HCT116 (cell line): ENCODE results near the gene FKBP1A. TPM values are rescaled to one million over a fixed set of nuclear protein-coding genes. Genes with fewer than 3 reads are reported as not detected.

ENCODE experiments used
- ATAC-seq: fragments of 200-7000 bp; cut with Tn5 transposase; 2 replicates; pipeline ENCODE4 v1.9.1; 2020; ENCODE audit warnings: mild to moderate bottlenecking, moderate library complexity
- BruUV-seq: library from RNA; stranded (reverse); fragments of 400-500 nt; replicated peaks from 2 replicates; lab custom pipeline; 2021; lab: Mats Ljungman, UMichigan
- CTCF ChIA-PET: fragments of 300-600 bp; sonication (Branson Sonifier 250); formaldehyde crosslinking; loops from one replicate; lab custom pipeline; 2021; ENCODE audit warnings: antibody characterized with exemption; lab: Charles Lee
- POLR2A ChIA-PET: fragments of 300-600, 350-600 bp; sonication (Branson Sonifier 250); formaldehyde crosslinking; loops from one replicate; lab custom pipeline; 2021; ENCODE audit warnings: antibody characterized with exemption; lab: Charles Lee
- RAD21 ChIA-PET, 2 experiments: fragments of 300-600 bp; sonication (Branson Sonifier 250); formaldehyde crosslinking; loops; one replicate each; lab custom pipeline; 2023; ENCODE audit warnings: low total read pairs in 2 of 2; ENCODE audit not compliant: uncharacterized antibody in 2 of 2, unreplicated experiment in 2 of 2, low non-redundant PET in 1 of 2; lab: Charles Lee
- DNase-seq: peaks from one replicate; pipeline ENCODE4 v3.0.0-alpha.2; 2010; ENCODE audit warnings: low read depth, low spot score
- H2AFZ ChIP-seq: fragments of 200-600 bp; shearing (Covaris generic), sonication (generic); 2 replicates; pipeline ENCODE4 v1.6.1; 2017; ENCODE audit warnings: low read depth, mixed run types, mixed read lengths, antibody characterized with exemption, low read length; ENCODE audit not compliant: poor library complexity, severe bottlenecking
- H3K27ac ChIP-seq: 2 replicates; pipeline ENCODE4 v1.5.1; 2012; ENCODE audit warnings: low read depth, low read length
- H3K27me3 ChIP-seq: fragments of 200-600 bp; sonication (generic); 2 replicates; pipeline ENCODE4 v1.6.1; 2016; ENCODE audit warnings: mixed run types, low read length, mixed read lengths; ENCODE audit not compliant: insufficient read depth
- H3K36me3 ChIP-seq, 2 experiments: fragments of 200-500 bp in 1 of 2; fragments of 200-600 bp in 1 of 2; sonication (Bioruptor generic) in 1 of 2; sonication (generic) in 1 of 2; 2 replicates each; pipeline versions ENCODE4 v1.5.1 to v1.6.1; 2014 to 2016; ENCODE audit warnings: low read length in 2 of 2, inconsistent platforms in 1 of 2, mixed read lengths in 1 of 2, mixed run types in 1 of 2; ENCODE audit not compliant: insufficient read depth in 2 of 2, control insufficient read depth in 1 of 2
- H3K4me1 ChIP-seq, 2 experiments: fragments of 200-600 bp in 1 of 2; sonication (generic) in 1 of 2; 2 replicates each; pipeline versions ENCODE4 v1.5.1 to v1.6.1; 2012 to 2017; ENCODE audit warnings: low read length in 2 of 2, inconsistent platforms in 1 of 2, mild to moderate bottlenecking in 1 of 2, mixed read lengths in 1 of 2, mixed run types in 1 of 2, moderate library complexity in 1 of 2; ENCODE audit not compliant: insufficient read depth in 2 of 2, control insufficient read depth in 1 of 2
- H3K4me2 ChIP-seq: fragments of 200-600 bp; sonication (generic); 2 replicates; pipeline ENCODE4 v1.6.1; 2017; ENCODE audit warnings: mixed run types, low read length, mixed read lengths
- H3K4me3 ChIP-seq, 2 experiments: fragments of 200-600 bp in 1 of 2; sonication (generic) in 1 of 2; replicated peaks in 1 of 2; 2 replicates each; pipeline ENCODE4 v1.5.1; 2011 to 2016; ENCODE audit warnings: low read length in 2 of 2, control low read depth in 1 of 2, low read depth in 1 of 2, mild to moderate bottlenecking in 1 of 2, mixed read lengths in 1 of 2, mixed run types in 1 of 2
- H3K79me2 ChIP-seq: fragments of 200-600 bp; sonication (generic); 2 replicates; pipeline ENCODE4 v1.6.1; 2017; ENCODE audit warnings: mild to moderate bottlenecking, mixed run types, low read length, moderate library complexity, mixed read lengths; ENCODE audit not compliant: insufficient read depth
- H3K9ac ChIP-seq: fragments of 200-600 bp; sonication (generic); 2 replicates; pipeline ENCODE4 v1.6.1; 2016; ENCODE audit warnings: low read length, mixed read lengths
- H3K9me2 ChIP-seq: fragments of 200-600 bp; sonication (generic), shearing (Covaris generic); 2 replicates; pipeline ENCODE4 v1.6.1; 2017; ENCODE audit warnings: mixed run types, mild to moderate bottlenecking, moderate library complexity; ENCODE audit not compliant: insufficient read depth
- H3K9me3 ChIP-seq, 2 experiments: fragments of 200-500 bp in 1 of 2; fragments of 200-600 bp in 1 of 2; sonication (Bioruptor generic) in 1 of 2; sonication (generic) in 1 of 2; 2 replicates each; pipeline ENCODE4 v1.6.1; 2014 to 2017; ENCODE audit warnings: low read length in 2 of 2, mixed read lengths in 2 of 2, inconsistent platforms in 1 of 2, low read depth in 1 of 2, mild to moderate bottlenecking in 1 of 2, mixed run types in 1 of 2, moderate library complexity in 1 of 2; ENCODE audit not compliant: control insufficient read depth in 1 of 2, insufficient read depth in 1 of 2
- H4K20me1 ChIP-seq: fragments of 200-600 bp; sonication (generic), shearing (Covaris generic); 2 replicates; pipeline ENCODE4 v1.6.1; 2017; ENCODE audit warnings: mixed run types, mild to moderate bottlenecking, moderate library complexity; ENCODE audit not compliant: insufficient read depth
- CBX3 ChIP-seq: IDR thresholded peaks from 2 replicates; pipeline ENCODE4 v1.6.1; 2012; ENCODE audit warnings: low read depth
- EZH2 ChIP-seq: fragments of 200-600 bp; sonication (generic); IDR thresholded peaks from 2 replicates; pipeline ENCODE4 v1.6.1; 2017; ENCODE audit warnings: antibody characterized with exemption, mixed run types
- FOSL1 ChIP-seq: IDR thresholded peaks from 2 replicates; pipeline ENCODE4 v1.6.1; 2012; ENCODE audit warnings: low read depth
- JUND ChIP-seq: IDR thresholded peaks from 2 replicates; pipeline ENCODE4 v1.6.1; 2012
- POLR2AphosphoS5 ChIP-seq: IDR thresholded peaks from 2 replicates; pipeline ENCODE4 v1.6.1; 2011; ENCODE audit warnings: mild to moderate bottlenecking, low read depth, low read length, moderate library complexity
- RAD21 ChIP-seq: IDR thresholded peaks from 2 replicates; pipeline ENCODE4 v1.6.1; 2012; ENCODE audit warnings: low read depth, mild to moderate bottlenecking
- SIN3A ChIP-seq: IDR thresholded peaks from 2 replicates; pipeline ENCODE4 v1.6.1; 2012; ENCODE audit warnings: low read depth
- SP1 ChIP-seq: IDR thresholded peaks from 2 replicates; pipeline ENCODE4 v1.6.1; 2012; ENCODE audit warnings: low read depth
- SRF ChIP-seq: IDR thresholded peaks from 2 replicates; pipeline ENCODE4 v1.6.1; 2012; ENCODE audit warnings: low read depth
- ZFX ChIP-seq: fragments of 450-650 bp; IDR thresholded peaks from 2 replicates; pipeline ENCODE4 v1.6.1; 2017
- intact Hi-C: fragments of 100-400 bp; cut with micrococcal nuclease; formaldehyde crosslinking; loops from 2 replicates; pipeline ENCODE4 v1.10.0; 2022
- total RNA-seq: library from RNA; stranded (reverse); gene quantifications from one replicate; pipeline ENCODE4 v1.2.1, GENCODE V29; 2021; ENCODE audit not compliant: unreplicated experiment
- TF ChIP-seq, protein P1 (sequence below): IDR thresholded peaks from 2 replicates; pipeline ENCODE4 v1.6.1; 2012
- TF ChIP-seq, protein P2 (sequence below): IDR thresholded peaks from 2 replicates; pipeline ENCODE4 v1.6.1; 2012; ENCODE audit warnings: low read depth
- TF ChIP-seq, protein P3 (sequence below): IDR thresholded peaks from 2 replicates; pipeline ENCODE4 v1.6.1; 2012
- TF ChIP-seq, protein P4 (sequence below): IDR thresholded peaks from 2 replicates; pipeline ENCODE4 v1.6.1; 2011; ENCODE audit warnings: mild to moderate bottlenecking, low read length, moderate library complexity; ENCODE audit not compliant: insufficient replicate concordance; ENCODE audit errors: extremely low read depth

The FKBP1A gene
- total RNA-seq, 1 experiment from 2014 or later, result 259 TPM

DNA sequence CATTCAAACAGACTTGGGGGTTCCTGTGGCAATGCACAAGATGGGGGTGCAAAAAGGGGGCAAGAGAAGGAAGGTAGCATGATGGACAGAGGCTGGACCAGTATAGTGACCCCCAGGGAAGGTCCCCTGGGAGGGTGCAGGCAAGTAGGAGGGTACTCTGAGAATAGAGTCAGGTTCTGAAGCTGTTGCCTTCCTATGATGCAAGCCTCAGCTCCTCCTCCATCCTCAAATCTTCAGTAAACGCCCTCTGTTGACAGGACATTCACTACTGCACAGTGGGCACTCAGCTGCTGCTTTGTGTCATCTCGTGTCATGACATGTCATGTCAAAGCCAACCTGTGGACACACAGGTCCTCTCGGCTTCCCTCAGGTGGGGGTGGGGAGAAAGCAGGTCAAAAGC is 58.1 kb downstream of the FKBP1A start (continued):
- TF ChIP-seq EZH2, result no peak
- no peak for TF ChIP-seq JUND
- TF ChIP-seq SIN3A, result peak; percentile 42; the same call in 1 of the 2 replicates
- TF ChIP-seq, protein P1, sequence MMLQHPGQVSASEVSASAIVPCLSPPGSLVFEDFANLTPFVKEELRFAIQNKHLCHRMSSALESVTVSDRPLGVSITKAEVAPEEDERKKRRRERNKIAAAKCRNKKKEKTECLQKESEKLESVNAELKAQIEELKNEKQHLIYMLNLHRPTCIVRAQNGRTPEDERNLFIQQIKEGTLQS, result no peak
- TF ChIP-seq, protein P2, sequence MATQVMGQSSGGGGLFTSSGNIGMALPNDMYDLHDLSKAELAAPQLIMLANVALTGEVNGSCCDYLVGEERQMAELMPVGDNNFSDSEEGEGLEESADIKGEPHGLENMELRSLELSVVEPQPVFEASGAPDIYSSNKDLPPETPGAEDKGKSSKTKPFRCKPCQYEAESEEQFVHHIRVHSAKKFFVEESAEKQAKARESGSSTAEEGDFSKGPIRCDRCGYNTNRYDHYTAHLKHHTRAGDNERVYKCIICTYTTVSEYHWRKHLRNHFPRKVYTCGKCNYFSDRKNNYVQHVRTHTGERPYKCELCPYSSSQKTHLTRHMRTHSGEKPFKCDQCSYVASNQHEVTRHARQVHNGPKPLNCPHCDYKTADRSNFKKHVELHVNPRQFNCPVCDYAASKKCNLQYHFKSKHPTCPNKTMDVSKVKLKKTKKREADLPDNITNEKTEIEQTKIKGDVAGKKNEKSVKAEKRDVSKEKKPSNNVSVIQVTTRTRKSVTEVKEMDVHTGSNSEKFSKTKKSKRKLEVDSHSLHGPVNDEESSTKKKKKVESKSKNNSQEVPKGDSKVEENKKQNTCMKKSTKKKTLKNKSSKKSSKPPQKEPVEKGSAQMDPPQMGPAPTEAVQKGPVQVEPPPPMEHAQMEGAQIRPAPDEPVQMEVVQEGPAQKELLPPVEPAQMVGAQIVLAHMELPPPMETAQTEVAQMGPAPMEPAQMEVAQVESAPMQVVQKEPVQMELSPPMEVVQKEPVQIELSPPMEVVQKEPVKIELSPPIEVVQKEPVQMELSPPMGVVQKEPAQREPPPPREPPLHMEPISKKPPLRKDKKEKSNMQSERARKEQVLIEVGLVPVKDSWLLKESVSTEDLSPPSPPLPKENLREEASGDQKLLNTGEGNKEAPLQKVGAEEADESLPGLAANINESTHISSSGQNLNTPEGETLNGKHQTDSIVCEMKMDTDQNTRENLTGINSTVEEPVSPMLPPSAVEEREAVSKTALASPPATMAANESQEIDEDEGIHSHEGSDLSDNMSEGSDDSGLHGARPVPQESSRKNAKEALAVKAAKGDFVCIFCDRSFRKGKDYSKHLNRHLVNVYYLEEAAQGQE, result no peak
- no peak for TF ChIP-seq SP1
- TF ChIP-seq SRF, result no peak
- TF ChIP-seq, protein P3, sequence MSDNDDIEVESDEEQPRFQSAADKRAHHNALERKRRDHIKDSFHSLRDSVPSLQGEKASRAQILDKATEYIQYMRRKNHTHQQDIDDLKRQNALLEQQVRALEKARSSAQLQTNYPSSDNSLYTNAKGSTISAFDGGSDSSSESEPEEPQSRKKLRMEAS, result no peak
- no peak for TF ChIP-seq ZFX

DNA sequence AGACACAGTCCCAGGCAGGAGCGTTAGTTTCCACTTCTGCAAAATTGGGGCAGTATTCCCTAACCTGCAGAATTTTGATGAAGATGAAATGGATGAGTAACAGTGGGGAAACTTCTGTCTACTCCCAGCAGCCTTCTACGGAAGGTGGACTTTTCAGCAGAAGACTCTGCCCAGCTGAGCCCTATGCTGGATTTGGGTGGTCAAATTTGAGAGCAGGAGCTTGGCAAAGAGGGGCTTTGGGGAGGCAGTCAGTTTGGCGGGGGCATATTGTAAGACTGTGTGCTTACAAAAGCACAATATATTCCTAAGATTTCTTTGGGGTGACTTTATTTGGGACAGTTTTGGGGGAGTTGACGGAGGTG is 58.5 kb downstream of the FKBP1A start:
- Histone ChIP-seq H3K4me2 (no peak overlapping the region), H3K27me3 (no peaks in the 10 kb centered on the region), H4K20me1 (no peaks in the 10 kb centered on the region; the same call in 1 of the 2 replicates), H3K4me1 (peaks cover 4 to 7% of the 10 kb centered on the region in 2 experiments), H3K36me3 (0 out of 4 replicates have a peak, but pooled peaks cover 0 to 3% of the 10 kb centered on the region in 2 experiments), H3K4me3 (no peak overlapping the region), H3K27ac (no peak overlapping the region), H3K79me2 (peaks cover 48% of the 10 kb centered on the region), H2AFZ (no peak overlapping the region), H3K9me2 (no peaks in the 10 kb centered on the region), H3K9ac (no peak overlapping the region), H3K9me3 (no peaks in the 10 kb centered on the region)
- no peak for TF ChIP-seq POLR2AphosphoS5
- no peak for TF ChIP-seq RAD21
- no peak for TF ChIP-seq FOSL1
- TF ChIP-seq EZH2, result no peak
- TF ChIP-seq, protein P2, result no peak
- TF ChIP-seq CBX3, result no peak
- TF ChIP-seq, protein P4, sequence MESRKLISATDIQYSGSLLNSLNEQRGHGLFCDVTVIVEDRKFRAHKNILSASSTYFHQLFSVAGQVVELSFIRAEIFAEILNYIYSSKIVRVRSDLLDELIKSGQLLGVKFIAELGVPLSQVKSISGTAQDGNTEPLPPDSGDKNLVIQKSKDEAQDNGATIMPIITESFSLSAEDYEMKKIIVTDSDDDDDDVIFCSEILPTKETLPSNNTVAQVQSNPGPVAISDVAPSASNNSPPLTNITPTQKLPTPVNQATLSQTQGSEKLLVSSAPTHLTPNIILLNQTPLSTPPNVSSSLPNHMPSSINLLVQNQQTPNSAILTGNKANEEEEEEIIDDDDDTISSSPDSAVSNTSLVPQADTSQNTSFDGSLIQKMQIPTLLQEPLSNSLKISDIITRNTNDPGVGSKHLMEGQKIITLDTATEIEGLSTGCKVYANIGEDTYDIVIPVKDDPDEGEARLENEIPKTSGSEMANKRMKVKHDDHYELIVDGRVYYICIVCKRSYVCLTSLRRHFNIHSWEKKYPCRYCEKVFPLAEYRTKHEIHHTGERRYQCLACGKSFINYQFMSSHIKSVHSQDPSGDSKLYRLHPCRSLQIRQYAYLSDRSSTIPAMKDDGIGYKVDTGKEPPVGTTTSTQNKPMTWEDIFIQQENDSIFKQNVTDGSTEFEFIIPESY, result no peak
- TF ChIP-seq SRF, result no peak
- TF ChIP-seq, protein P1, result no peak
- no peak for TF ChIP-seq JUND
- ChIA-PET RAD21 (no interaction called here), CTCF (interaction anchor here (1.0 kb wide), 1 partner anchor 10 kb away, joined by 3 read pairs; no protein-coding TSS in a partner anchor), POLR2A (no interaction called here)
- no peak for DNase-seq
- no peak for ATAC-seq
- no TSS peak for BruUV-seq
- intact Hi-C loops, result no loop called here
